HUES64 (cell line): Measurements from ENCODE around the gene ANKRD28.
"Not testable (repeated sequence)": the region's sequence is repeated elsewhere in the genome, so short reads cannot be mapped to it uniquely, and the experiment has no call there.

Experiments used
- H3K27ac ChIP-seq: 2 replicates; pipeline ENCODE4 v1.7.0; 2013; ENCODE audit warnings: low read depth, low read length, inconsistent platforms
- H3K27me3 ChIP-seq: 2 replicates; pipeline ENCODE4 v1.6.1; 2013; ENCODE audit warnings: mild to moderate bottlenecking, low read length; ENCODE audit not compliant: insufficient read depth
- H3K36me3 ChIP-seq: 2 replicates; pipeline ENCODE4 v1.6.1; 2013; ENCODE audit warnings: mild to moderate bottlenecking, low read length; ENCODE audit not compliant: insufficient read depth
- H3K4me1 ChIP-seq: 2 replicates; pipeline ENCODE4 v1.6.1; 2013; ENCODE audit warnings: mild to moderate bottlenecking, low read length, moderate library complexity; ENCODE audit not compliant: insufficient read depth
- H3K4me3 ChIP-seq: 2 replicates; pipeline ENCODE4 v1.5.1; 2013; ENCODE audit warnings: mild to moderate bottlenecking, low read length, moderate library complexity
- H3K9ac ChIP-seq: 2 replicates; pipeline ENCODE4 v1.6.1; 2013; ENCODE audit warnings: mild to moderate bottlenecking, low read depth, low read length
- H3K9me3 ChIP-seq: 2 replicates; pipeline ENCODE4 v1.6.1; 2013; ENCODE audit warnings: low read depth, low read length; ENCODE audit not compliant: insufficient read depth
- WGBS: fragments of 150-250, 120-280 bp; methylation state at CpG from one replicate; pipeline ENCODE4 v1.1.7; 2013; ENCODE audit warnings: missing lambda C conversion rate; 5-methylcytosine and 5-hydroxymethylcytosine counted together

The ANKRD28 gene

DNA sequence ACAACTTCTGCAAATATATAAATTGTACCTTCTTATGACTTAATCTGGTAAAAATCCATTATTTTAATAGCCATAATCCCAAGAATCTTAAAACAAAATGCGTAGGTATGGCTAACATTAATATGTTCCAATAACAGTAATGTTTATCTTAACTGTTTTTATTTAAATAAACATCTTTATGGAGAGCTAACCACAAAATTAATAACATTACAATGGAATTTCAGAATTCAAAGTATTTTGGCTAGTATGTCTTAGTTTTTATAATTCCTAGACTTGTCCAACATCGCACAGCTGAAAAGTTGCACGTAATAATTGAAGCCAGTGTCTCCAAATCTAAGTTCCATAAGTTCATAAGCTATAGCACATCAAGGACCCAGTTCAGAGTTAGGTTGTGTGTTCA is 47.6 kb downstream of the ANKRD28 start:
- Histone ChIP-seq H3K27ac (no peak overlapping the region), H3K27me3 (no peaks in the 10 kb centered on the region), H3K9me3 (0 out of 2 replicates have a peak, but pooled peaks cover 10% of the 10 kb centered on the region), H3K4me3 (no peak overlapping the region), H3K36me3 (peaks cover 39% of the 10 kb centered on the region), H3K9ac (no peak overlapping the region), H3K4me1 (0 out of 2 replicates have a peak, but pooled peaks cover 4% of the 10 kb centered on the region)
- WGBS, result 96% methylated on average over 2 of the region's 3 CpGs

DNA sequence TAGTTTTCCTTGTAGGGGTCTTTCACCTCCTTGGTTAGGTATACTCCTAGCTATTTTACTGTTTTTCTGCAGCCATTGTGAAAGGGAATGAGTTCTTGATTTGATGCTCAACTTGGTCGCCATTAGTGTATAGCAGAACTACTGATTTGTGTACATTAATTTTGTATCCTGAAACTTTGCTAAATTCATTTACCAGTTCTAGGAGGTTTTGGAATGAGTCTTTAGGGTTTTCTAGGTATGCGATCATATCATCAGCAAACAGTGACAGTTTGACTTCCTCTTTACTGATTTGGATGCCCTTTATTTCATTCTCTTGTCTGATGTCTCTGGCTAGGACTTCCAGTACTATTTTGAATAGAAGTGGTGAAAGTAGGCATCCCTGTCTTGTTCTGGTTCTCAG is 51.9 kb downstream of the ANKRD28 start:
- not testable (repeated sequence) for H3K27ac ChIP-seq, H3K9ac ChIP-seq, H3K4me3 ChIP-seq, H3K4me1 ChIP-seq, H3K27me3 ChIP-seq
- 95% methylated on average over 2 of the region's 2 CpGs for WGBS
- Histone ChIP-seq H3K9me3 (peaks cover 19% of the 10 kb centered on the region; the same call in 1 of the 2 replicates), H3K36me3 (peaks cover 40% of the 10 kb centered on the region)

DNA sequence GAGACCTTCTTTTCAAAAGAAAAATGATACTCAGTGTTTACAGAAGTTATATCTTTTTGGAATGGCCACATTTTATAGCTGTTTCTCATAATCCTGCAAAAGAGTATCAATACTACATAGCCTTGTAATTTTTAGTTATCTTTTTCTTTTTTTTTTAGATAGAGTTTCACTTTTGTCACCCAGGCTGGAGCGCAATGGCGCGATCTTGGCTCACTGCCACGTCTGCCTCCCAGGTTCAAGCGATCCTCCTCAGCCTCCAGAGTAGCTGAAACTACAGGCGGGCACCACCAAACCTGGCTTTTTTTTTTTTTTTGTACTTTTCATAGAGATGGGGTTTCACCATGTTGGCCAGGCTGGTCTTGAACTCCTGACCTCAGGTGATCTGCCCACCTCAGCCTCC is 53.6 kb downstream of the ANKRD28 start:
- Histone ChIP-seq H3K4me3 (no peak overlapping the region), H3K9me3 (peaks cover 30% of the 10 kb centered on the region), H3K9ac (no peak overlapping the region), H3K27me3 (no peaks in the 10 kb centered on the region), H3K27ac (no peak overlapping the region), H3K36me3 (peaks cover 37% of the 10 kb centered on the region), H3K4me1 (no peaks in the 10 kb centered on the region)
- 98% methylated on average over 6 of the region's 6 CpGs for WGBS

DNA sequence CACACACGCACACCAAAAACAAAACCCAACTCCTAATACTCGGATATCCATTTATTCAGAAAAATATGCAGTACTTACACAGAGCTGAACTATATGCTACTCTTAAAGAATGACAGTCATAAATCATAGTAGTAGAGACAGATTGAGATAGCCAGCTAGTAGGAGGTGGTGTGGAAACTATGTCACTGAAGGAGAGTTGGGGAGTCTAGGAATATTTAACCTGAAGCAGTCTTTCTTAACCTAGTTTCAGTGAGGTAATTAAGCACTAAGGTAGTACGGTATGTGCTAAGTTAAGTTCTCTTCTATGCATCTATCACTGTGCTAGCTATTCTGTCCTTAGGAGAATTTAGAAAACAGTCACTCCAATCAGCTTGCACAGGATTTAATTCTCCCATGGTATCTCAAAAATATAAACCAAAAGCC is 54.2 kb downstream of the ANKRD28 start:
- no peak overlapping the region for H3K27ac ChIP-seq

DNA sequence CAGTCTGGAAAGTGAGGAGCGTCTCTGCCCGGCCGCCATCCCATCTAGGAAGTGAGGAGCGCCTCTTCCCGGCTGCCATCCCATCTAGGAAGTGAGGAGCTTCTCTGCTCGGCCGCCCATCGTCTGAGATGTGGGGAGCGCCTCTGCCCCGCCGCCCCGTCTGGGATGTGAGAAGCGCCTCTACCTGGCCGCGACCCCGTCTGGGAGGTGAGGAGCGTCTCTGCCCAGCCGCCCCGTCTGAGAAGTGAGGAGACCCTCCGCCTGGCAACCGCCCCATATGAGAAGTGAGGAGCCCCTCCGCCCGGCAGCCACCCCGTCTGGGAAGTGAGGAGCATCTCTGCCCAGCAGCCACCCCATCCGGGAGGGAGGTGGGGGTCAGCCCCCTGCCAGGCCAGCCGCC is 55.5 kb downstream of the ANKRD28 start:
- H3K27ac ChIP-seq, H3K27me3 ChIP-seq, H3K4me1 ChIP-seq, H3K4me3 ChIP-seq, H3K9ac ChIP-seq: not testable (repeated sequence)
- peaks cover 44% of the 10 kb centered on the region for H3K9me3 ChIP-seq
- H3K36me3 ChIP-seq, result peaks cover 33% of the 10 kb centered on the region
- WGBS, result 96% methylated on average over 15 of the region's 26 CpGs

More for the DNA sequence above, 54.2 kb downstream of the ANKRD28 start:
- Histone ChIP-seq H3K4me1 (no peaks in the 10 kb centered on the region), H3K4me3 (no peak overlapping the region), H3K36me3 (peaks cover 35% of the 10 kb centered on the region), H3K27me3 (no peaks in the 10 kb centered on the region), H3K9me3 (peaks cover 35% of the 10 kb centered on the region), H3K9ac (no peak overlapping the region)
- WGBS, result 86% methylated on average over 3 of the region's 3 CpGs

DNA sequence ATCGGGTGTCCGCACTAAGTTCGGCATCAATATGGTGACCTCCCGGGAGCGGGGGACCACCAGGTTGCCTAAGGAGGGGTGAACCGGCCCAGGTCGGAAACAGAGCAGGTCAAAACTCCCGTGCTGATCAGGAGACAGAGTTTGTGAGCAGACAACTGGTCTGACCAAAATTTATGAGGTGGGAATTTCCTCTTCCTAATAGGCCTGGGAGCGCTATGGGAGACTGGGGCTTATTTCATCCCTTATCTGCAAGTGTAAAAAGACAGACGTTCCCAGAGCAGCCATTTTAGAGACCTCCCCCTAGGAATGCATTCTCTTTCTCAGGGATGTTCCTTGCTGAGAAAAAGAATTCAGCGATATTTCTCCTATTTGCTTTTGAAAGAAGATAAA is 59.2 kb downstream of the ANKRD28 start:
- H3K36me3 ChIP-seq, result peaks cover 64% of the 10 kb centered on the region
- WGBS, result 94% methylated on average over 9 of the region's 11 CpGs
- not testable (repeated sequence) for H3K27me3 ChIP-seq, H3K9ac ChIP-seq, H3K27ac ChIP-seq, H3K4me1 ChIP-seq, H3K4me3 ChIP-seq
- H3K9me3 ChIP-seq, result peaks cover 40% of the 10 kb centered on the region

DNA sequence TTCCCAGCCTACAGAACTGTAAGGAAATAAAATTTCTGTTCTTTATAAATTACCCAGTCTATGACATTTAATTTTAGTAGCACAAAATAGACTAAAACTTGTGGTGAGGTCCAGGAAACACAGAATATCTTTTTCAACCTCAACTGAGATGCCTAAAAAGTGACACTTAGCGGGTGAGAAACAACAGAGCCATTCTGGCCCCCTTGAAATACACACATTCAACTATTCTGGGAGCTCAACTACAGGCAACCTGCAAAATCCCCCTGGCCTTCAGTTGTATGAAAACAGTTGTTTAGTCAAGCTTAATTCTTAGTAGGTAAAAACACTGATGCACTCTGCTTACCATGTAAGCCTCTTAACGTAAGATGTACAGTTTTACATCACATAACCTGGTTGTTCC is 66.8 kb downstream of the ANKRD28 start:
- 96% methylated on average over 2 of the region's 2 CpGs for WGBS

DNA sequence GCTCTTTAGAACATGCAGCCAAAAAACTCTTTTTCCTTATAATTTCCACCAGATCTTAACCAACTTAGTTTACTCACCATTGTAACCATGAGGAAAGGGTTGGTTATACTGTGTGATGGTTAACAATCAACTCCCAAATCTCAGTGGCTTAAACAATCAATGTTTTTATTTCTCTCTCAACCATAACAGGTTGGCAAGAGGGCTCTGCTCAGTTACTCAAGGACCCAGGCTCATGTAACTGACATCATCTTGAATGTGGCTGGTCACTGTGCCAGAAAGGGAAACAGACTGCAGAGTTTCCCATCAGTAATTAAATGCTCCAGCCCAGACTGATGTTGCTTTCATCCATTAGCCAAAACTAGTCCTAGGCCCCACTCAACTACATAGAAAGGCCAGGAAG is 69.0 kb downstream of the ANKRD28 start:
- Histone ChIP-seq H3K9me3 (no peaks in the 10 kb centered on the region), H3K9ac (no peak overlapping the region)

More for the DNA sequence above, 66.8 kb downstream of the ANKRD28 start:
- Histone ChIP-seq H3K36me3 (peaks cover 67% of the 10 kb centered on the region), H3K9ac (no peak overlapping the region), H3K4me3 (no peak overlapping the region), H3K9me3 (no peaks in the 10 kb centered on the region), H3K27ac (no peak overlapping the region), H3K27me3 (no peaks in the 10 kb centered on the region), H3K4me1 (peaks cover 6% of the 10 kb centered on the region; the same call in 1 of the 2 replicates)

DNA sequence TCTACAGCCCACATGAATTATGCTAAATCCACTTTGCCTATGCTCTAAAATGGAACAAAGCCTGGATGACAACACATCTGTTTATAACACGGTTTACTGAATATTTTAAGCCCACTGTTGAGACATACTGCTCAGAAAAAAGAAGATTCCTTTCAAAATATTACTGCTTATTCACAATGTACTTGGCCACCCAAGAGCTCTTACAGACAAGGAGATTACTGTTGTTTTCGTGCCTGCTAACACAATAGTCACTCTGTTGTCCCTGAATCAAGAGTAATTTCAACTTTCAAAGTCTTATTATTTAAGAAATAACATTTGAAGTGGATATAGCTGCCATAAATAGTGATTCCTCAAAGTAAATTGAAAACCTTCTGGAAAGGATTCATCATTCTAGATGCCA is 70.9 kb downstream of the ANKRD28 start:
- H3K36me3 ChIP-seq, result peaks cover 59% of the 10 kb centered on the region
- no peaks in the 10 kb centered on the region for H3K9me3 ChIP-seq
- no peak overlapping the region for H3K27ac ChIP-seq
- no peak overlapping the region for H3K4me3 ChIP-seq
- H3K27me3 ChIP-seq, result no peaks in the 10 kb centered on the region
- H3K4me1 ChIP-seq, result peaks cover 7% of the 10 kb centered on the region; the same call in 1 of the 2 replicates
- H3K9ac ChIP-seq, result no peak overlapping the region
- WGBS, result 90% methylated on average over 2 of the region's 2 CpGs

More for the DNA sequence above, 69.0 kb downstream of the ANKRD28 start:
- peaks cover 54% of the 10 kb centered on the region for H3K36me3 ChIP-seq
- H3K4me3 ChIP-seq, result no peak overlapping the region
- no peaks in the 10 kb centered on the region for H3K27me3 ChIP-seq
- H3K27ac ChIP-seq, result no peak overlapping the region
- H3K4me1 ChIP-seq, result peaks cover 7% of the 10 kb centered on the region; the same call in 1 of the 2 replicates

DNA sequence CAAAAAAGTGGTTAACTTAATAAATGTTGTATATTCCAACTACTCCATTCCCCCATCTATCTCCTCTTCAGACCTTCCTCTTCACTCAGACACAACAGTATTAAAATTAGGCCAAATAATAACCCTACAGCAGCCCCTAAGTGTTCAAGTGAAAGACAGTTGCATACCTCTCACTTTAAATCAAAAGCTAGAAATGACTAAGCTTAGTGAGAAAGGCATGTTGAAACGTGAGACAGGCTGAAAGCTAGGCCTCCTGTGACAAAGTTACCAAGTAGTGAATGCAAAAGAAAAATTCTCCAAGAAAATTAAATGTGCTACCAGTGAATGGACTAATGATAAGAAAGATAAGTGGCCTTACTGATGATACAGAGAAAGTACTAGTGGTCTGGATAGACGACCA is 71.7 kb downstream of the ANKRD28 start:
- 68% methylated on average over 2 of the region's 2 CpGs for WGBS
- no peaks in the 10 kb centered on the region for H3K9me3 ChIP-seq
- peaks cover 64% of the 10 kb centered on the region for H3K36me3 ChIP-seq
- no peaks in the 10 kb centered on the region for H3K27me3 ChIP-seq
- H3K4me1 ChIP-seq, result peaks cover 7% of the 10 kb centered on the region; the same call in 1 of the 2 replicates
- no peak overlapping the region for H3K4me3 ChIP-seq
- no peak overlapping the region for H3K27ac ChIP-seq
- H3K9ac ChIP-seq, result no peak overlapping the region

DNA sequence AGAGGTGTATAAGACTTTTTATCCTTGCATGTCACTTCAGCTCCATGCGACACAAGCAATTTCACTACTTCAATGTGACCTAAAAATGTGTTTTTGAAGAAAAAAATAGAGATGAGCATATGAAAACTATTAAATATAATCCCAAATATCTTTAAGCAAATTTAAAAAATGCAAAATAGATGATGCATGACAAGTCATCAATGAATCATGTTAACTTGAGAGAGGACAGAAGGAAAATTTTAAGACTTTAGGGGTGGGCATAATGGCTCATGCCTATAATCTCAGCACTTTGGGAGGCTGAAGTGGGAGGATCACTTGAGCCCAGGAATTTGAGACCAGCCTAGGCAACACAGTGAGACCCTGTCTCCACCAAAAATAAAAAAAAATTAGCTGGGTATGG is 73.3 kb downstream of the ANKRD28 start:
- Histone ChIP-seq H3K27me3 (no peaks in the 10 kb centered on the region), H3K27ac (no peak overlapping the region), H3K4me3 (no peak overlapping the region), H3K36me3 (peaks cover 72% of the 10 kb centered on the region), H3K9ac (no peak overlapping the region), H3K4me1 (peaks cover 7% of the 10 kb centered on the region; the same call in 1 of the 2 replicates), H3K9me3 (no peaks in the 10 kb centered on the region)
- WGBS, result no CpG with 5 or more reads among the region's 1 CpG

DNA sequence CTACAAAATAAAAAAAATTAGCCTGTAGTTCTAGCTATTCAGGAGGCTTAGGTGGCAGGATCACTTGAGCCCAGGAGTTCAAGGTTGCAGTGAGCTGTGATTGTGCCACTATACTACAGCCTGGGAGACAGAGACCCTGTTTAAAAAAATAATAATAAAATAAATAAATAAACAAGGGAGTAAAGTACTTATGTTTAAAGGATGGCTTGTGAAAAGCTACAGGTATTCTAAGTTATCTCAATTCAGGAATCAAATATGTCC is 74.2 kb downstream of the ANKRD28 start:
- no peak overlapping the region for H3K9ac ChIP-seq
- no peak overlapping the region for H3K27ac ChIP-seq
- no peaks in the 10 kb centered on the region for H3K9me3 ChIP-seq
- H3K36me3 ChIP-seq, result peaks cover 70% of the 10 kb centered on the region
- no peak overlapping the region for H3K4me3 ChIP-seq
- no peaks in the 10 kb centered on the region for H3K27me3 ChIP-seq
- H3K4me1 ChIP-seq, result peaks cover 7% of the 10 kb centered on the region; the same call in 1 of the 2 replicates
